ENCODE results near the gene PKNOX2.

DNA sequence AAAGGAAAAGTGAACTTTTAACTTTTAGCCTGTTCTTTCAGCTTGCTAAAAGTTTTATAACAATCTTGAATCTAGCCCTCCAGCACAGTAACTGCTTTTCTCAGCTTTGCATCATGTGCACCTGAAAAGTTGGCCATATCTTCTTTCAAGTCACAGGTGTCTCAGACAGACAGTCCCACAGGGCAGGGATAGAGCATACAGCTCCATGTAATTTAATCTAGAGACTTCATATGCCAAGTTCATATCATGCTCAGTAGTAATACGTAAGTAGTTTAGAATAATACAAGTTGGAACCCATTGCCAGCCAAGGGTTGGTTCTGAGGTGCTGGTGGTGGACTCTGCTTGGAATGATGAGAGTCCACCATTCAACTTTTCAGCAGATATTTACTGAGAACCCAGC, 68.6 kb downstream of the PKNOX2 start:
- no peak for TF ChIP-seq EP300 (IDR thresholded peaks at IDR 0.05)
- TF ChIP-seq, protein P1, sequence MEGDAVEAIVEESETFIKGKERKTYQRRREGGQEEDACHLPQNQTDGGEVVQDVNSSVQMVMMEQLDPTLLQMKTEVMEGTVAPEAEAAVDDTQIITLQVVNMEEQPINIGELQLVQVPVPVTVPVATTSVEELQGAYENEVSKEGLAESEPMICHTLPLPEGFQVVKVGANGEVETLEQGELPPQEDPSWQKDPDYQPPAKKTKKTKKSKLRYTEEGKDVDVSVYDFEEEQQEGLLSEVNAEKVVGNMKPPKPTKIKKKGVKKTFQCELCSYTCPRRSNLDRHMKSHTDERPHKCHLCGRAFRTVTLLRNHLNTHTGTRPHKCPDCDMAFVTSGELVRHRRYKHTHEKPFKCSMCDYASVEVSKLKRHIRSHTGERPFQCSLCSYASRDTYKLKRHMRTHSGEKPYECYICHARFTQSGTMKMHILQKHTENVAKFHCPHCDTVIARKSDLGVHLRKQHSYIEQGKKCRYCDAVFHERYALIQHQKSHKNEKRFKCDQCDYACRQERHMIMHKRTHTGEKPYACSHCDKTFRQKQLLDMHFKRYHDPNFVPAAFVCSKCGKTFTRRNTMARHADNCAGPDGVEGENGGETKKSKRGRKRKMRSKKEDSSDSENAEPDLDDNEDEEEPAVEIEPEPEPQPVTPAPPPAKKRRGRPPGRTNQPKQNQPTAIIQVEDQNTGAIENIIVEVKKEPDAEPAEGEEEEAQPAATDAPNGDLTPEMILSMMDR (IDR thresholded peaks at IDR 0.05): no peak

All from esophagus muscularis mucosa (tissue), 3 donors.